ENCODE results near the gene U2AF1L4.

Gene U2AF1L4

GRCh38 chr19:35757231-35757748, 12.1 kb upstream of the U2AF1L4 start:
- DNase-seq (ENCODE audit: low read depth in 2 of 2): no peak

- no peak for DNase-seq (ENCODE audit: low read depth in 2 of 2)
These were observed 11.4 kb upstream of the U2AF1L4 start, which contains the start of gene HSPB6 for GRCh38 chr19:35756377-35757230. Gene HSPB6 (minus strand): TSS chr19:35757029. CDS start chr19:35757008, 21 bp downstream.

- peak; percentile 29 to 44 for DNase-seq (ENCODE audit: low read depth in 2 of 2)
These were observed 10.5 kb upstream of the U2AF1L4 start for GRCh38 chr19:35755550-35756376.

- no peak for DNase-seq (ENCODE audit: low read depth in 2 of 2)
These were observed 9.9 kb upstream of the U2AF1L4 start for GRCh38 chr19:35755131-35755549.

- DNase-seq (ENCODE audit: low read depth in 2 of 2): no peak
These were observed 9.3 kb upstream of the U2AF1L4 start for GRCh38 chr19:35754370-35755130.

GRCh38 chr19:35753634-35754369, 8.6 kb upstream of the U2AF1L4 start:
- no peak for DNase-seq (ENCODE audit: low read depth in 2 of 2)

- DNase-seq (ENCODE audit: low read depth in 2 of 2): no peak
These were observed 7.6 kb upstream of the U2AF1L4 start for GRCh38 chr19:35752746-35753350.

- no peak for DNase-seq (ENCODE audit: low read depth in 2 of 2)
These were observed 6.9 kb upstream of the U2AF1L4 start for GRCh38 chr19:35751839-35752745.

GRCh38 chr19:35750167-35750566, 4.9 kb upstream of the U2AF1L4 start:
- no peak for DNase-seq (ENCODE audit: low read depth in 2 of 2)

- DNase-seq (ENCODE audit: low read depth in 2 of 2): peak; percentile 96 to 98
These were observed 3.1 kb upstream of the U2AF1L4 start, which contains the start of gene LIN37 for GRCh38 chr19:35748106-35749020. Gene LIN37 (plus strand): TSS chr19:35748576. CDS start chr19:35748725, 149 bp downstream.

- DNase-seq (ENCODE audit: low read depth in 2 of 2): no peak
These were observed 1.3 kb upstream of the U2AF1L4 start for GRCh38 chr19:35746531-35746930.

- DNase-seq (ENCODE audit: low read depth in 2 of 2): no peak
These were observed 857 bp upstream of the U2AF1L4 start for GRCh38 chr19:35746087-35746462.

- peak; percentile 86 to 89 for DNase-seq (ENCODE audit: low read depth in 2 of 2)
These were observed 539 bp downstream of the U2AF1L4 start for GRCh38 chr19:35744430-35745327.

- DNase-seq (ENCODE audit: low read depth in 2 of 2): no peak
These were observed 1.4 kb downstream of the U2AF1L4 start for GRCh38 chr19:35743640-35744429.

GRCh38 chr19:35742121-35742724, 3.0 kb downstream of the U2AF1L4 start, which contains the start of gene IGFLR1:
Gene IGFLR1 (minus strand): TSS chr19:35742452. CDS start chr19:35741180, 1,272 bp downstream.
- peak; percentile 67 to 74 for DNase-seq (ENCODE audit: low read depth in 2 of 2)

GRCh38 chr19:35741203-35741515, 4.1 kb downstream of the U2AF1L4 start:
- no peak for DNase-seq (ENCODE audit: low read depth in 2 of 2)

Data from stimulated activated CD8-positive, alpha-beta memory T cell treated with anti-CD3 and anti-CD28 coated beads, Interleukin-15, amount 100 ng/mL, for 48 hours (primary cell).